GM12891 (cell line): ENCODE measurements around the gene CTAGE1.

ENCODE experiments used
- PAX5 ChIP-seq: IDR thresholded peaks from 2 replicates; pipeline ENCODE4 v1.6.1; 2011; ENCODE audit warnings: low read length, moderate library complexity, mild to moderate bottlenecking; ENCODE audit not compliant: insufficient read depth, severe bottlenecking
- POLR2A ChIP-seq: IDR thresholded peaks from 2 replicates; pipeline ENCODE4 v1.6.1; 2011; ENCODE audit warnings: low read depth, low read length, control low read depth
- SPI1 ChIP-seq: IDR thresholded peaks from 2 replicates; pipeline ENCODE4 v1.6.1; 2011; ENCODE audit warnings: low read depth, low read length, control low read depth
- TAF1 ChIP-seq: IDR thresholded peaks from 2 replicates; pipeline ENCODE4 v1.6.1; 2011; ENCODE audit warnings: low read depth, low read length, control low read depth

DNA sequence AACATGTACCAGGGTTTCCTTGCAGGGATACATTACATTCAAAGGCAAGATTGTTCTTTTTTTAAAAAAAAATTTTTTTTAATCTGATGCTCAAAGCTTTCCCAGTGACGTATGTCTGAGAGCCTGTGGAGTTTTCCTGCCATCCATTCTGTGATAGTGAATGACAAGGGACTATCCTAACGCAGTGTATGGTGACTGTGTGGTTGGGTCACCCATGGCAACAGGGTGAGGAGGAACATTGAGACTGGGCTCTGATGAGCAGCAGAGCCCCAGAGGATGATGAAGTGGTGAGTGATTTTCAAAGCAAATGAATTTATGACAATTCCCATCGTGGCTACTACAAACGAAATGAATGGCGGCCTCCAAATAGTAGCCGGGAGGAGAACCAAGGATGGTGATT, 28.6 kb upstream of the CTAGE1 start:
- no peak for TF ChIP-seq TAF1
- no peak for TF ChIP-seq POLR2A
- TF ChIP-seq SPI1: no peak
- no peak for TF ChIP-seq PAX5
